Endodermal cell (in vitro differentiated cells): ENCODE measurements around the gene ALG2. TPM values are rescaled to one million over a fixed set of nuclear protein-coding genes. Genes with fewer than 3 reads are reported as not detected.

Experiments
- DNase-seq: peaks from one replicate; pipeline ENCODE4 v3.0.0-alpha.2; 2017
- H3K27ac ChIP-seq: 2 replicates; pipeline ENCODE4 v1.5.1; 2013; ENCODE audit warnings: mild to moderate bottlenecking, low read depth, low read length, moderate library complexity
- H3K27me3 ChIP-seq: 2 replicates; pipeline ENCODE4 v1.6.1; 2013; ENCODE audit warnings: mild to moderate bottlenecking, low read length, moderate library complexity; ENCODE audit not compliant: insufficient read depth, control insufficient read depth, poor library complexity, severe bottlenecking
- H3K36me3 ChIP-seq: 2 replicates; pipeline ENCODE4 v1.7.0; 2013; ENCODE audit warnings: mild to moderate bottlenecking, low read length, moderate library complexity; ENCODE audit not compliant: control insufficient read depth, insufficient read depth
- H3K4me1 ChIP-seq: one replicate; pipeline ENCODE4 v1.7.0; 2013; ENCODE audit warnings: low read length; ENCODE audit not compliant: control insufficient read depth, insufficient read depth
- H3K4me3 ChIP-seq: 2 replicates; pipeline ENCODE4 v1.5.1; 2013; ENCODE audit warnings: mild to moderate bottlenecking, low read length, moderate library complexity
- H3K9ac ChIP-seq: 2 replicates; pipeline ENCODE4 v1.6.1; 2013; ENCODE audit warnings: mild to moderate bottlenecking, low read length, moderate library complexity; ENCODE audit not compliant: poor library complexity, severe bottlenecking; ENCODE audit errors: extremely low read depth
- H3K9me3 ChIP-seq: 2 replicates; pipeline ENCODE4 v1.6.1; 2013; ENCODE audit warnings: mild to moderate bottlenecking, low read length, moderate library complexity; ENCODE audit not compliant: control insufficient read depth
- H3K27ac Mint-ChIP-seq: 2 replicates; pipeline ENCODE4 v1.8.0; 2020; ENCODE audit warnings: mixed read lengths
- H3K27me3 Mint-ChIP-seq: 2 replicates; pipeline ENCODE4 v1.8.0; 2021; ENCODE audit warnings: mild to moderate bottlenecking, mixed read lengths; ENCODE audit not compliant: insufficient read depth
- H3K36me3 Mint-ChIP-seq: 2 replicates; pipeline ENCODE4 v1.8.0; 2020; ENCODE audit warnings: low read depth, mixed read lengths
- H3K4me1 Mint-ChIP-seq: 2 replicates; pipeline ENCODE4 v1.8.0; 2020; ENCODE audit warnings: mixed read lengths
- H3K4me3 Mint-ChIP-seq: 2 replicates; pipeline ENCODE4 v1.8.0; 2020; ENCODE audit warnings: mild to moderate bottlenecking, moderate library complexity, mixed read lengths
- H3K9me3 Mint-ChIP-seq: 2 replicates; pipeline ENCODE4 v1.8.0; 2020; ENCODE audit warnings: mild to moderate bottlenecking, mixed read lengths
- CTCF ChIP-seq: fragments of 200-600 bp; sonication (generic); conservative IDR thresholded peaks from 2 replicates; pipeline ENCODE4 v1.5.0; 2021; ENCODE audit warnings: antibody characterized with exemption, mild to moderate bottlenecking
- WGBS, 2 experiments: methylation state at CpG; one replicate each; pipeline versions ENCODE4 v1.1.5 to v1.1.7; 2013; ENCODE audit warnings: missing lambda C conversion rate in 2 of 2, mixed read lengths in 1 of 2; ENCODE audit not compliant: insufficient coverage in 1 of 2, insufficient read length in 1 of 2; 5-methylcytosine and 5-hydroxymethylcytosine counted together
- total RNA-seq, 2 donors: library from RNA; stranded (reverse); fragmentation: NEBNext Ultra II Directional in 1 of 2; extraction: Animal tissue kit (Norgen Biotek cat#: 25700) in 1 of 2; gene quantifications; 2 replicates in 1 of 2; 3 replicates in 1 of 2; pipeline ENCODE4 v1.2.1, GENCODE V29; 2021

The ALG2 gene
- total RNA-seq, 2 donors from 2014 or later: 27.6 to 28.8 TPM

GRCh38 chr9:99189887-99190596, 31.7 kb downstream of the ALG2 start:
- Mint-ChIP-seq H3K9me3 (no peaks in the 10 kb centered on the region), H3K27ac (no peak overlapping the region), H3K4me3 (no peak overlapping the region), H3K4me1 (no peaks in the 10 kb centered on the region), H3K27me3 (peaks cover 6% of the 10 kb centered on the region), H3K36me3 (no peaks in the 10 kb centered on the region)
- no peaks in the 10 kb centered on the region for H3K9me3 ChIP-seq
- no peak overlapping the region for H3K4me3 ChIP-seq
- no peaks in the 10 kb centered on the region for H3K36me3 ChIP-seq
- TF ChIP-seq CTCF: no peak
- no peak overlapping the region for H3K27ac ChIP-seq
- H3K27me3 ChIP-seq: peaks cover 12% of the 10 kb centered on the region
- WGBS, 2 experiments: 88 to 90% methylated on average over 2 to 8 of the region's 8 CpGs
- no peak for DNase-seq
- no peaks in the 10 kb centered on the region for H3K4me1 ChIP-seq
- H3K9ac ChIP-seq: no peak overlapping the region

- H3K27me3 ChIP-seq: peaks cover 12% of the 10 kb centered on the region
- no peak for TF ChIP-seq CTCF
- Mint-ChIP-seq H3K4me3 (no peak overlapping the region), H3K27me3 (peaks cover 6% of the 10 kb centered on the region), H3K27ac (no peak overlapping the region), H3K36me3 (no peaks in the 10 kb centered on the region), H3K4me1 (peaks cover 2% of the 10 kb centered on the region), H3K9me3 (no peaks in the 10 kb centered on the region)
- no peaks in the 10 kb centered on the region for H3K9me3 ChIP-seq
- no peak overlapping the region for H3K9ac ChIP-seq
- H3K4me1 ChIP-seq: no peaks in the 10 kb centered on the region
- WGBS, 2 experiments: 56 to 60% methylated on average over 2 of the region's 2 CpGs
- no peaks in the 10 kb centered on the region for H3K36me3 ChIP-seq
- no peak for DNase-seq
- no peak overlapping the region for H3K27ac ChIP-seq
- no peak overlapping the region for H3K4me3 ChIP-seq
These were observed 32.6 kb downstream of the ALG2 start for GRCh38 chr9:99189186-99189585.

GRCh38 chr9:99187311-99187710, 34.4 kb downstream of the ALG2 start:
- Mint-ChIP-seq H3K36me3 (no peaks in the 10 kb centered on the region), H3K4me3 (no peak overlapping the region), H3K9me3 (no peaks in the 10 kb centered on the region), H3K4me1 (peaks cover 7% of the 10 kb centered on the region), H3K27ac (no peak overlapping the region), H3K27me3 (peaks cover 10% of the 10 kb centered on the region)
- no peak overlapping the region for H3K9ac ChIP-seq
- H3K27ac ChIP-seq: no peak overlapping the region
- no peak overlapping the region for H3K4me3 ChIP-seq
- H3K4me1 ChIP-seq: peaks cover 3% of the 10 kb centered on the region
- no peak for DNase-seq
- TF ChIP-seq CTCF: no peak
- no peaks in the 10 kb centered on the region for H3K36me3 ChIP-seq
- 95% methylated on average over 4 of the region's 4 CpGs for WGBS, 2 experiments
- peaks cover 12% of the 10 kb centered on the region for H3K27me3 ChIP-seq
- H3K9me3 ChIP-seq: no peaks in the 10 kb centered on the region
